GM19099 (cell line): ENCODE results near the gene PKLR.

Experiments used
- POLR2A ChIP-seq: IDR thresholded peaks from 3 replicates; pipeline ENCODE4 v1.6.1; 2011; ENCODE audit warnings: low read depth; ENCODE audit not compliant: insufficient read length; ENCODE audit errors: extremely low read depth

PKLR gene

GRCh38 chr1:155300024-155300423 is 1.2 kb downstream of the PKLR start:
- TF ChIP-seq POLR2A, result no peak

- TF ChIP-seq POLR2A, result no peak
Observed at GRCh38 chr1:155297384-155297783, 3.9 kb downstream of the PKLR start.

GRCh38 chr1:155296661-155297060 is 4.6 kb downstream of the PKLR start:
- no peak for TF ChIP-seq POLR2A

GRCh38 chr1:155295942-155296267 is 5.3 kb downstream of the PKLR start:
- TF ChIP-seq POLR2A, result no peak

- no peak for TF ChIP-seq POLR2A
Observed at GRCh38 chr1:155295183-155295941, 5.9 kb downstream of the PKLR start.

GRCh38 chr1:155294520-155295182 is 6.6 kb downstream of the PKLR start:
- no peak for TF ChIP-seq POLR2A

GRCh38 chr1:155293086-155293749 is 8.0 kb downstream of the PKLR start:
- TF ChIP-seq POLR2A, result no peak

- TF ChIP-seq POLR2A, result no peak
Observed at GRCh38 chr1:155287987-155288543, 13.2 kb downstream of the PKLR start.

- no peak for TF ChIP-seq POLR2A
Observed at GRCh38 chr1:155286544-155286943, 14.7 kb downstream of the PKLR start.

GRCh38 chr1:155285631-155286044 is 15.6 kb downstream of the PKLR start:
- TF ChIP-seq POLR2A, result no peak

- TF ChIP-seq POLR2A, result no peak
Observed at GRCh38 chr1:155285063-155285462, 16.2 kb downstream of the PKLR start.

GRCh38 chr1:155284476-155284875 is 16.8 kb downstream of the PKLR start:
- TF ChIP-seq POLR2A, result no peak

GRCh38 chr1:155282488-155283091 is 18.6 kb downstream of the PKLR start:
- TF ChIP-seq POLR2A, result no peak

GRCh38 chr1:155279268-155279667 is 22.0 kb downstream of the PKLR start:
- TF ChIP-seq POLR2A, result no peak

- no peak for TF ChIP-seq POLR2A
Observed at GRCh38 chr1:155278689-155279160, 22.5 kb downstream of the PKLR start.
